ENCODE results near the gene CCDC88C.

Gene CCDC88C

GRCh38 chr14:91279354-91279753 is 138.3 kb downstream of the CCDC88C start:
- Histone ChIP-seq H3K79me1 (replicated peaks; ENCODE audit: low read length, poor library complexity, severe bottlenecking) (no peaks in the 10 kb centered on the region), H3K4me2 (ENCODE audit: low read length, poor library complexity, severe bottlenecking) (no peak overlapping the region), H3K23ac (ENCODE audit: low read length in 2 of 2) (no peak overlapping the region), H2AFZ (ENCODE audit: low read depth, low read length) (no peak overlapping the region), H4K8ac (ENCODE audit: low read length) (no peak overlapping the region), H2AK5ac (ENCODE audit: low read length, severe bottlenecking) (no peak overlapping the region), H3K9ac (ENCODE audit: low read length) (no peak overlapping the region), H2BK120ac (ENCODE audit: low read depth, low read length) (no peak overlapping the region), H3K18ac (ENCODE audit: low read depth in 1 of 2, low read length in 2 of 2) (no peak overlapping the region), H3K9me3 (ENCODE audit: control insufficient read depth, low read length) (peaks cover 11% of the 10 kb centered on the region), H2BK5ac (ENCODE audit: low read depth, low read length, poor library complexity, severe bottlenecking) (no peak overlapping the region), H3K14ac (ENCODE audit: low read length in 2 of 2) (no peak overlapping the region), H4K91ac (ENCODE audit: low read length) (no peak overlapping the region), H3K27me3 (ENCODE audit: control insufficient read depth in 1 of 2, insufficient read depth in 1 of 2, low read length in 2 of 2) (peaks cover 0 to 34% of the 10 kb centered on the region in 2 experiments), H3K4me3 (ENCODE audit: insufficient read depth in 1 of 2, low read depth in 1 of 2, low read length in 2 of 2) (no peak overlapping the region), H3K36me3 (ENCODE audit: control insufficient read depth in 1 of 2, insufficient read depth in 2 of 2, low read depth in 1 of 2, low read length in 2 of 2) (no peaks in the 10 kb centered on the region), H3K4me1 (ENCODE audit: control insufficient read depth, insufficient read depth, low read depth, low read length) (peaks cover 17% of the 10 kb centered on the region), H3K27ac (ENCODE audit: low read length, poor library complexity, severe bottlenecking) (no peak overlapping the region), H3K4ac (ENCODE audit: low read depth in 1 of 2, low read length in 2 of 2) (no peak overlapping the region), H2BK15ac (ENCODE audit: low read depth, poor library complexity, severe bottlenecking) (no peak overlapping the region), H2BK12ac (ENCODE audit: low read length in 2 of 2) (no peak overlapping the region)
- no peak for DNase-seq
- 86% methylated on average over 10 of the region's 10 CpGs for WGBS

GRCh38 chr14:91278383-91278715 is 139.3 kb downstream of the CCDC88C start:
- Histone ChIP-seq H3K27me3 (ENCODE audit: control insufficient read depth in 1 of 2, insufficient read depth in 1 of 2, low read length in 2 of 2) (peaks cover 0 to 34% of the 10 kb centered on the region in 2 experiments), H3K4ac (ENCODE audit: low read depth in 1 of 2, low read length in 2 of 2) (no peak overlapping the region), H3K36me3 (ENCODE audit: control insufficient read depth in 1 of 2, insufficient read depth in 2 of 2, low read depth in 1 of 2, low read length in 2 of 2) (no peaks in the 10 kb centered on the region), H4K8ac (ENCODE audit: low read length) (no peak overlapping the region), H2BK120ac (ENCODE audit: low read depth, low read length) (no peak overlapping the region), H3K14ac (ENCODE audit: low read length in 2 of 2) (no peak overlapping the region), H3K4me2 (ENCODE audit: low read length, poor library complexity, severe bottlenecking) (no peak overlapping the region), H2BK12ac (ENCODE audit: low read length in 2 of 2) (no peak overlapping the region), H2AK5ac (ENCODE audit: low read length, severe bottlenecking) (no peak overlapping the region), H4K91ac (ENCODE audit: low read length) (no peak overlapping the region), H3K9ac (ENCODE audit: low read length) (no peak overlapping the region), H2AFZ (ENCODE audit: low read depth, low read length) (no peak overlapping the region), H3K79me1 (replicated peaks; ENCODE audit: low read length, poor library complexity, severe bottlenecking) (no peaks in the 10 kb centered on the region), H3K18ac (ENCODE audit: low read depth in 1 of 2, low read length in 2 of 2) (no peak overlapping the region), H3K4me1 (ENCODE audit: control insufficient read depth, insufficient read depth, low read depth, low read length) (peaks cover 10% of the 10 kb centered on the region), H2BK15ac (ENCODE audit: low read depth, poor library complexity, severe bottlenecking) (no peak overlapping the region), H2BK5ac (ENCODE audit: low read depth, low read length, poor library complexity, severe bottlenecking) (no peak overlapping the region), H3K9me3 (ENCODE audit: control insufficient read depth, low read length) (peaks cover 11% of the 10 kb centered on the region), H3K27ac (ENCODE audit: low read length, poor library complexity, severe bottlenecking) (no peak overlapping the region), H3K4me3 (ENCODE audit: insufficient read depth in 1 of 2, low read depth in 1 of 2, low read length in 2 of 2) (no peak overlapping the region), H3K23ac (ENCODE audit: low read length in 2 of 2) (no peak overlapping the region)
- no peak for DNase-seq
- 91% methylated on average over 5 of the region's 5 CpGs for WGBS

- Histone ChIP-seq H3K79me1 (replicated peaks; ENCODE audit: low read length, poor library complexity, severe bottlenecking) (no peaks in the 10 kb centered on the region), H3K4me1 (ENCODE audit: control insufficient read depth, insufficient read depth, low read depth, low read length) (peaks cover 6% of the 10 kb centered on the region), H2AFZ (ENCODE audit: low read depth, low read length) (no peak overlapping the region), H3K9me3 (ENCODE audit: control insufficient read depth, low read length) (peaks cover 11% of the 10 kb centered on the region), H3K27ac (ENCODE audit: low read length, poor library complexity, severe bottlenecking) (no peak overlapping the region), H3K27me3 (ENCODE audit: control insufficient read depth in 1 of 2, insufficient read depth in 1 of 2, low read length in 2 of 2) (peaks cover 0 to 34% of the 10 kb centered on the region in 2 experiments), H3K36me3 (ENCODE audit: control insufficient read depth in 1 of 2, insufficient read depth in 2 of 2, low read depth in 1 of 2, low read length in 2 of 2) (peaks cover 0 to 5% of the 10 kb centered on the region in 2 experiments), H3K4me3 (ENCODE audit: insufficient read depth in 1 of 2, low read depth in 1 of 2, low read length in 2 of 2) (no peak overlapping the region), H2BK5ac (ENCODE audit: low read depth, low read length, poor library complexity, severe bottlenecking) (no peak overlapping the region), H4K8ac (ENCODE audit: low read length) (no peak overlapping the region), H2BK120ac (ENCODE audit: low read depth, low read length) (no peak overlapping the region), H2BK12ac (ENCODE audit: low read length in 2 of 2) (no peak overlapping the region), H3K4ac (ENCODE audit: low read depth in 1 of 2, low read length in 2 of 2) (no peak overlapping the region), H2BK15ac (ENCODE audit: low read depth, poor library complexity, severe bottlenecking) (no peak overlapping the region), H3K9ac (ENCODE audit: low read length) (no peak overlapping the region), H4K91ac (ENCODE audit: low read length) (no peak overlapping the region), H3K18ac (ENCODE audit: low read depth in 1 of 2, low read length in 2 of 2) (no peak overlapping the region), H2AK5ac (ENCODE audit: low read length, severe bottlenecking) (no peak overlapping the region), H3K14ac (ENCODE audit: low read length in 2 of 2) (peak overlapping the region in 1 of 2 experiments; percentile 51), H3K23ac (ENCODE audit: low read length in 2 of 2) (no peak overlapping the region), H3K4me2 (ENCODE audit: low read length, poor library complexity, severe bottlenecking) (no peak overlapping the region)
- WGBS, result 91% methylated on average over 29 of the region's 30 CpGs
- DNase-seq, result no peak
These were observed 139.9 kb downstream of the CCDC88C start for GRCh38 chr14:91277546-91278382.

GRCh38 chr14:91274796-91275195 is 142.8 kb downstream of the CCDC88C start:
- Histone ChIP-seq H4K91ac (ENCODE audit: low read length) (no peak overlapping the region), H4K8ac (ENCODE audit: low read length) (no peak overlapping the region), H3K9me3 (ENCODE audit: control insufficient read depth, low read length) (no peaks in the 10 kb centered on the region), H3K4me2 (ENCODE audit: low read length, poor library complexity, severe bottlenecking) (no peak overlapping the region), H3K27ac (ENCODE audit: low read length, poor library complexity, severe bottlenecking) (no peak overlapping the region), H2AK5ac (ENCODE audit: low read length, severe bottlenecking) (no peak overlapping the region), H3K36me3 (ENCODE audit: control insufficient read depth in 1 of 2, insufficient read depth in 2 of 2, low read depth in 1 of 2, low read length in 2 of 2) (peaks cover 0 to 7% of the 10 kb centered on the region in 2 experiments), H2BK15ac (ENCODE audit: low read depth, poor library complexity, severe bottlenecking) (no peak overlapping the region), H3K4ac (ENCODE audit: low read depth in 1 of 2, low read length in 2 of 2) (no peak overlapping the region), H2AFZ (ENCODE audit: low read depth, low read length) (no peak overlapping the region), H3K14ac (ENCODE audit: low read length in 2 of 2) (no peak overlapping the region), H3K18ac (ENCODE audit: low read depth in 1 of 2, low read length in 2 of 2) (no peak overlapping the region), H2BK12ac (ENCODE audit: low read length in 2 of 2) (no peak overlapping the region), H2BK120ac (ENCODE audit: low read depth, low read length) (no peak overlapping the region), H3K9ac (ENCODE audit: low read length) (no peak overlapping the region), H3K23ac (ENCODE audit: low read length in 2 of 2) (no peak overlapping the region), H3K27me3 (ENCODE audit: control insufficient read depth in 1 of 2, insufficient read depth in 1 of 2, low read length in 2 of 2) (peaks cover 0 to 37% of the 10 kb centered on the region in 2 experiments), H3K79me1 (replicated peaks; ENCODE audit: low read length, poor library complexity, severe bottlenecking) (no peaks in the 10 kb centered on the region), H3K4me1 (ENCODE audit: control insufficient read depth, insufficient read depth, low read depth, low read length) (peaks cover 3% of the 10 kb centered on the region), H2BK5ac (ENCODE audit: low read depth, low read length, poor library complexity, severe bottlenecking) (no peak overlapping the region), H3K4me3 (ENCODE audit: insufficient read depth in 1 of 2, low read depth in 1 of 2, low read length in 2 of 2) (no peak overlapping the region)
- WGBS, result 97% methylated on average over 9 of the region's 9 CpGs
- no peak for DNase-seq

Data from mesenchymal stem cell (in vitro differentiated cells and primary cell).